Activated gamma-delta T cell treated with Interleukin-2 at 50 U/mL for 16 hours (primary cell): Measurements from ENCODE around the gene ZNF212.
"Not testable (repeated sequence)": the region's sequence is repeated elsewhere in the genome, so short reads cannot be mapped to it uniquely, and the experiment has no call there.

ENCODE experiments used
- DNase-seq: peaks from one replicate; pipeline ENCODE4 v3.0.0-alpha.2; 2020

Gene ZNF212

DNA sequence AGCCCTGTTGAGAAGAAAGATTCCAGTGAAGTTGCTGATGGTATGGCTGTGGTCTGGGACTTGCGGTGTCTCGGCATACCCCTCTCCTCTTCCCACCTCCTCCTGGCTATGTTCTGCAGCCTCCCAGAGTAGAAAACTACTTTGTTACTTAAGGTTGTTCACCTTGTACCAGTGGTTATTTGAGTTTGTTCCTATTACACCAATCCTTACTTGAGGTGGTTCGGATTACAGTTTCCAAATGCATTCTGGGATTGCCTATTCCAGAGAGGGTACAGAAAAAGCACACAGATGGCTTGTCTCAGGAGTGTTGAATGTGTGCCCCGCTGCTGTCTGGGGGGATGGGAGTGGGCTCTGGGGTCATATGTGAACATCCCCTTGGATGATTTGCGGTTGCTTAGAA is 15.7 kb downstream of the ZNF212 start:
- DNase-seq, result no peak

DNA sequence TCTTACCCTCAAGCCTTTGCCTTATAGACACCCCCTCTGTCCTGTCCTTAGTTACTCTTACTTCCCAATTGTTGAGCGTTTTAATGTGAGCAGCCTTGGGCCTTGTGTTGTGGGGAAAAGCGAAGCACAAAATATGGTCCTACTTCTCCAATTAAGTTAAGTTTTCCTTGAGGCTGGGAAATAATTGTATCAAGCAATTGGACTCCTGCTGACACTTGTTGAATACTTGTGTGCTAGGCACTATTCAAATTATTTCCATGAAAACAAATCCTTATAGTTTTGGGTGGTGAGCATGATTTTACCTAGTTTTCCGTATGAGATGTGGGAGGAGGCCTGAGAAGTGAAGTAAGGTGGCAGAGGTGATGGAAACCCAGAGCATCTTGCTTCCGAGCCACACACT is 17.1 kb downstream of the ZNF212 start:
- DNase-seq, result no peak

DNA sequence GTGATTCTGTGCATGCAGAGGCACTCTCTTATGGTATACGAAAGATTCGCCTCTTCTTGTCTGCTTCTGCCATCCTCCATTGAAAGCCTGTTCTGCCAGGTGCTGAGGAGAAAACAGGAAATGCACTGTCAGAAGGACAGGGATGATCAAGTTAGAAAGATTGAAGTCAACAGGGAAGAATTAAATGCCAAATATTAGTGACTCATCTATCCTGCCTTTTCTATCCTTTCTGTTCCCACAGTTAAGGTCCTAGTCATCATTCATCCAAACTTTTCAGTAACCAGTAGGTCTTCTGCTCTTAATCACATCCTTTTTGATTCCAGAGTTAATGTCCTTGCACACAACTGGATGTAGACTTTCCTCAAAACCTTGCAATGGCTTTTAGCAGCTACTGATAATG is 17.7 kb downstream of the ZNF212 start:
- no peak for DNase-seq

DNA sequence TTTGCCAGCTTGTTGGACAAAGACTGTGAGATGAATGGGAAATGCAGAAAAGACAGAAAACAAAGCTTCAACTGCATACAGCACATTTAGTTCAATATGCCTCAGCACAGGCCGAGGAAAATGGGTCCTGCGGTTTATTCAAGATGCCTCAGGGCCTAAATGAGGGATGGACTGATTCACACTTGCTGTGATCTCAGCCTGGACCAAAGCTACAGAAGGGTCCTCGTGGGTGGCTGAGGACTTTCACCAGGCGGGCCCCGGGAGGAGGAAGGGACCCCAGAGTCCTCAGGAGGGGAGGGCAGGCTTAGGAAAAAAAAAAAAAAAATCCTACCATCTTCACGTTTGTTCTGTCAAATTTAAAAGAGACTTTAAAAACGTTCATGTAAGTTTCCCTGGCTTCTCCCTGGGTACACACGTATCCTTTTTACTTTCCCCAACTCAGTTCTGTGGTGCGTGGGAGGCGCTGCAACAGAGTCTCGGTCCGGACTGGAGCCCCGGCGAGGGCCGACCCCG is 21.9 kb downstream of the ZNF212 start:
- no peak for DNase-seq

DNA sequence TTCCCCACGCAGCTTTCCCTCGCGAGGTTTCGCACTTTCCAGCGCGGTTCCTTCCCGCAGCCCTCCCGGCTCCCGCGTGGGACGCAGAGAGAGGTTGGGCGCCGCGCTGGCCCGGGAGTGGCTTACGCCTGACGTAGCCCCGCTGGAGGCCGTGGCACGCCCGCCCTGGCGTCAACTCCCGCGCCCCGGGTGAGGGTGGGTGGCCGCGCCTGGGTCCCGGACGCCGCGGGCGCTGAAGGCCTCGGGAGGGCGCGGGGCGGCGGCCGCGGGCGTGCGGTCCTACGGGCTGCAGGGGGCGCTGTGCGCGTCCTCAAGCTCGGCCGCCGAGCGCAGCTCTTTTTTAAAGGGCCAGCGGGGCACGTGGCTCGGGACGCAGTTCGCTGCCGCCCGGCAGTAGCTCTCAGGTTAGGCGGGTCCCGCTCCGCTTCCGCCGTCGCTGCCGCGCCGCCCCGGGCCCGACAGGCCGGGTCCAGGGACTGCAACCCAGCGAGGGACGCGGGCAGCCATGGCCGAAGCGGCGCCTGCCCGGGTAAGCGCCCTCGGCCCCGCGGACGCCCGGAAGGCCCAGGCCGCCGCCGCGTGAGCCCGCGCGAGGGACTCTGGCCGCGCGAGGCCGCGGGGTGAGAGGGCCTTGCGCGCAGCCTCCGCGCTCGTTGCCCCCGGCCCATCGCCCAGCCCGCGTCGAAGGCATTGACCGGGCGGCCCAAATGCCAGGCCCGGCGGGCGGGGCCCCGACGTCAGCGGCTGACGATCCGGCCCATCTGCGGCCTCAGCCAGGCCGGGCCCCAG is 22.6 kb downstream of the ZNF212 start, which contains the start of gene ZNF783:
ZNF783 (plus strand) TSS at position 368 of the 789 bp plus-strand sequence; CDS start at position 506, 138 bp downstream.
- peak; percentile 82 for DNase-seq

DNA sequence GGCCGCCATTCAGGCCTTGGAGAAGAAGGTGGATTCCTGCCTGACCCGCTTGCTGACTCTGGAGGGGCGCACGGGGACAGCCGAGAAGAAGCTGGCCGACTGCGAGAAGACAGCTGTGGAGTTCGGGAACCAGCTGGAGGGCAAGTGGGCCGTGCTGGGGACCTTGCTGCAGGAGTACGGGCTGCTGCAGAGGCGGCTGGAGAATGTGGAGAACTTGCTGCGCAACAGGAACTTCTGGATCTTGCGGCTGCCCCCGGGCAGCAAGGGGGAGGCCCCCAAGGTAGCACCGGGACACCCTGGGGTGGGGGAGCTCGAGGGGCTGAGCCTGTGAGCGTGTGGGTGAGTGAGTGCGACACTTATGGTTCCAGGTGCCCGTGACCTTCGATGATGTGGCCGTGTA is 27.0 kb downstream of the ZNF212 start:
- DNase-seq, result no peak

DNA sequence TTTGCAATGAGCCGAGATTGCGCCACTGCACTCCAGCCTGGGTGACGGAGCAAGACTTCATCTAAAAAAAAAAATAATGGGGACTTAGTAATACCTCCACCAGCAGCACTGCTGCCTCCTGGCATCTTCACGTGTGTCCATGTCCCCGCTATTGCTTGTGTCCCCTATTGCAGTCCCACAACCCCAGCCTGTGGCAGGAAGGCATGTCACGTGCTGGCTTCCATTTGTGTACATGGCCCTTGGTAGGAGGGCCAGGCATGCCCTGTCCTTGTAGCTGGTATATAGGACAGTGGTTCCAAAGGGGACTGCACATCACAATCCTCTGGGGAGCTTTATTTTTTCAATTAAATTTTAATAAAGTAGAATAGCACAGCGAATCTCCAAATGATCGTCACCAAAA is 28.3 kb downstream of the ZNF212 start:
- DNase-seq, result no peak

DNA sequence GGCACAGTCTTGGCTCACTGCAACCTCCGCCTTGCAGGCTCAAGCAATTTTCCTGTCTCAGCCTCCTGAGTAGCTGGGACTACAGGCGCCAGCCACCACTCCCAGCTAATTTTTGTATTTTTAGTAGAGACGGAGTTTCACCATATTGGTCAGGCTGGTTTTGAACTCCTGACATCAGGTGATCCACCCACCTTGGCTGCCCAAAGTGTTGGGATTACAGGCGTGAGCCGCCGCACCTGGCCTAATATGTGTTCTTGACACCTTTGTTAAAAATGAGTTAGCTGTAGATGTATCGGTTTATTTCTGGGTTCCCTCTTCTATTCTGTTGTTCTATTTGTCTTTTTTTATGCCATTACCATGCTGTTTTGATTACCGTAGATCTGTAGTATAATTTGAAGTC is 35.0 kb downstream of the ZNF212 start:
- not testable (repeated sequence) for DNase-seq

DNA sequence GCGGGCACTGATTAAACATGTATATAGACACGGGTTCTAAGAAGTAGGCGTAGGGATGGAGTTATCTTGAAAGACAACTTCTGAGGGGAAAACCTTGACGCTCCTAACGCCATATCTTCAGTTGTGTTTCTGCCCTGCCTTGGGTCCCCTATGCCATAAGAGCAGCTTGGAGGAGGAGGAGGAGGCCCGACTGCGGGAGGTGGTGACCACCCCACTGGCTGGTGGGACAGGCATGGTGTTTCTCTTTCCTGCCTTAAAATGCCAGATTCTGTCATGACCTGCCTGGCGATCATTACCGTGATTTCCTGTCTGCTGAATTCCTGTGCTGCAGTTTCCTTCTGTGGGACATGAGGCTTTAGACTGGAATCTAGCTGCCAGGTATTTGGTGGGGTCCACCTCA is 38.4 kb downstream of the ZNF212 start:
- DNase-seq, result no peak

DNA sequence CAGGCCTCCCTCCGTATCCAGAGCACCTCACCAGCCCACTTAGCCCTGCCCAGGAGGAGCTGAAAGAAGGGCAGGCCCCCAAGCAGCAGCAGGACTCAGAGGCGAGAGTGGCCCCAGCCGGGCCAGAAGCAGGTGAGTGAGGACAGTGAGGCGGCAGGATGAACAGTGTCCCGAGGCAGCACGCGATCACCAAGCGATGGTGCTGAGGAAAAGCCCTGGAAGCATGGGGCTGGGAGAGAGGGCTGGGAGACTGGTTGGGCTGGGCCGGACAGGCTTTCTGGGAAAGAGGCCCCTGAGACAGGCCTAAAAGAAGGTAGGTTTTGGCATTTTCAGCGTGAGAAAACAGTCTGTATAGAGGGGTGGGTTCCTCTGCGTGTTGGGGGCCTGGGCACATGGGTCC is 38.9 kb downstream of the ZNF212 start:
- DNase-seq, result no peak

DNA sequence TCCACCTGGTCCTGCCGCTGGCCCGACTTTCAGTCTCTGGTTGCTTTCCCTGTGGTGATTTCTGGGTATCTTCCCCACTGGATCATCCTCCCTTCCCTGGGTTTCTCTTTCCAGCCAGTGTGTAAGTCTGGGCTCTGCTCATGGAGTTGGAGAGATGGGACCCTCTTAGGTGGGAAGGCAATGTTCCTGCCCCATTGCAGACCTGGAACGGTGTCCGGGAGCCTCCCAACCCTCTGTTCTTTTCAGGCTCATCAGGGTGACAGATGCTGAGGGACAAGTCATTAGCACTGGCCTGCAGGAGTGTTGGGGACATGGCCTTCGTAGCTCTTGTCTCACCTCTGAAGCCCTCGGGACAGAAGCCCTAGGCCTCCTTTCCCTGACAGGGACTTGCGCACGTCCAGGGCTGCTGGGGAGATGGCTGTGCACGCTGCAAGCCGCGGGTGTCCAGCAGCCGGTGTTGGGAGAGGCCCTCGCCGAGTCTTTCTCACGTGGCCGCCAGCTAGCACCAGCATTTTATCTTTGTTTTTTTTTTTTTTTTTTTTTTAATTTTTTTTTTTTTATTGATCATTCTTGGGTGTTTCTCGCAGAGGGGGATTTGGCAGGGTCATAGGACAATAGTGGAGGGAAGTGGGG is 39.8 kb downstream of the ZNF212 start:
- DNase-seq, result no peak

DNA sequence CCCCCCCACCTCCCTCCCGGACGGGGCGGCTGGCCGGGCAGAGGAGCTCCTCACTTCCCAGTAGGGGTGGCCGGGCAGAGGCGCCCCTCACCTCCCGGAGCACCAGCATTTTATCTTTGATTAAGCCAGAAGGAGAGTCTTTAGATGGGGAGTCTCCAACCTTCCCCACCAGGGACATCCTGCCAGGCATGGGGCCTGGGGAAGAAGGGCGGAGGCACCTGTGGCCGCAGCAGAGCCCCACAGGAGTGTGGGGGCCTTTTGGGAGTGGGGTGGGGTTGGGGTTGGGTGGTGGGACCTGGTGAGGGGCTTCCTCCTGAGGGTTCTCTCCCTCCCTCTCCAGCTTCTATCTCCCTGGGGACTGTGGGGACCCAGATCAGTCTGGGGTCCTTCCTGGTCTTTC is 40.7 kb downstream of the ZNF212 start:
- DNase-seq, result no peak

DNA sequence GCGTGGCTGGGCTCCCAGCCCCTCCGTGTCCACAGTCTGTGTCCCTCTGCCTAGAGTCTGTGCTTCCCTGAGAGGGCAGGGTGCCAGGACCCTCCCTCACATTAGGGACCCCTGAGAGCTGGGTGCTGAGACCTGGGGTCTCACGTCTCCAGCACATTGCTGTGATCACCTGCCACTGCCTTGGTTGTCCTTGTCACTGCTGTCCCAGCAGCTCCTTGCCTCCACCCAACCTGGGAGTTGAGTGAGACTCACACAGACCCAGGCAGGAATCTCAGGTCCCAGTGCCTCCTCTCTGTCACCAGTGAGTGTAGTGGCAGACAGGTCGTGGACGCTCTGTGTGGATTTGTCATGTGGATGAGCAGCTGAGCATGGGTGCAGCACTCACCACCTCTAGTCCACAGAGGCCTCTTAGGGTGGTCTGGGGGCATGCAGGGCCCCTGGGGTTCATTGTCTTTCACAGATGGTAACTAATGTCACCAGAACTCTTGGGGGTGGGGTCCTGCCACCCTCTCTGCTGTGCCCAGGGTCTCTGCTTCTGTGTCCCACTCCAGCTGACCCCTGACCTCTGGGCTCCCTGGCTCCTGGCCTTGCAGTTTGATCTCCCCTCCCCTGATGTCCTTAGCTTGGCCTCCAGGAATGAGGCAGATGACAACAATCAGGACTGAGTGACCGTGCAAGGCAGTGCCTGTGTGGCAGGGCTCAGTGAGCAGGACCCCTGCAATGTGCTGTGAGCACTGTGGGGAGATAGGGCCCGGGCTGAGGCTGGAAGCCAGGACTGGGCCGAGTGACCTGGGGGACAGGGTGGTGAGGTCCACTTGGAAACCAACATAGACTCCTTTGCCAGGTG is 41.4 kb downstream of the ZNF212 start:
- no peak for DNase-seq

DNA sequence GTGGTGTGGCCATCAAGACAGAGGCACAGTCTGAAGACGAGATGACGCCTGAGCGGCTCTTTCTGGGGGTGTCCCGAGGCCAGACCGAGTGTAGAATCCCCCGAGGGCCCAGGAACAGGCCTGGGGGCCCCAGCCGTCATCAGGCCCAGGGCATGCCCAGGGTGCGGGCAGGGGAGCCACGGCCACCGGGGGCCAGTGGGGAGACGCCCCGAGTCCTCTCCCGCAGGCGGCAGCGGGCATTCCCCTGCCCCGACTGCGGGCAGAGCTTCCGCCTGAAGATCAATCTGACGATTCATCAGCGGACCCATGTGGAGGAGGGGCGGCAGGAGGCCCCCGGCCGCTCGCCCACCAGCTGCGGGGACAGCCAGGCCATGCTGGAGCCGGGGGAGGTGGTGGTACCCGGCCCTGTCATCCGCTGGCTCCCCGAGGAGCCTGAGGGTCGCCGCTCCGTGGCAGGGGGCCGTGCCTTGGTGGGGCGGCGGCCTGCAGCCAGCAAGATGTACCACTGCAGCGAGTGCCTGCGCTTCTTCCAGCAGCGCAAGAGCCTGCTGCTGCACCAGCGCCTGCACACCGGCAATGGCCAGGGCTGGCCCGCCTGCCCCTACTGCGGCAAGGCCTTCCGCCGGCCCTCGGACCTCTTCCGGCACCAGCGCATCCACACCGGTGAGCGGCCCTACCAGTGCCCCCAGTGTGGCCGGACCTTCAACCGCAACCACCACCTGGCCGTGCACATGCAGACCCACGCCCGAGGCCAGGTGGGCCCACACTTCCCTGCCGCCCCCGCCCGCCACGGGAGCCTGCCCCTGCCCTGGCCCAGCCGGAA is 42.3 kb downstream of the ZNF212 start:
- DNase-seq, result no peak

DNA sequence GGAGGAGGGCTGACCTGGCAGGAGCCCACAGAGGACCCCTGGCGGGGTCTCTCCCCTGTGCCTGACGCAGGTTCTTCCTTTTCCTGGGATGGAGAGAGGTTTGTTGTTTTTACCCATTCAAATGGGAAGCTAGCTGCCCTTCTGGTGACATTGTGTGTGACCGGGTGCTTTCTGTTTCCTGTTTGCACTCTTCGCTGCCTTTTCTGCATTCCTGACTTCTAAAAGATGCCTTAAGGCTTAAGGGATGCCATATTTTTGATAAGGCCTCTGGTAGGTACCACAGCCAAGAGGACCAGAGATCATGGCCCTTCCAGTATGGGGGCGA is 42.8 kb downstream of the ZNF212 start:
- DNase-seq, result no peak

DNA sequence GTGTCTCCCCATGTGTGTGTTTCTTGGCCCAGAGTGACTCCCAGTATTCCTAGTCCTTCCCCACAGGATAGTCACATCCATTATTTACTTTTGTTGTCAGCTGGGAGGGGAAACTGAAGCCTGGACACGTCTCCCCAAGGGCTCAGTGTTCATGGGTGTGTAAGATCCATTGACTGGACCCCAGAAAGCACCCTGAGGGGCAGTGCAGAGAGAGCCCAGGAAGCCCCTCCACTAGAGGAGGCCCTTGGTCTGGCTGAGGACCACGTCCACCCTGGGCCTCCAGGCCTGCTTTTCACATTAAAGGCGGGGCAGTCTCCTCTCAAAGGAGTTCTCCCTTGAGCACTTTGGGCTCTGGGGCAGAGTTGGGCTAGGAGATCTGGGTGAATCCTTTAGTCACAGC is 43.9 kb downstream of the ZNF212 start:
- no peak for DNase-seq

DNA sequence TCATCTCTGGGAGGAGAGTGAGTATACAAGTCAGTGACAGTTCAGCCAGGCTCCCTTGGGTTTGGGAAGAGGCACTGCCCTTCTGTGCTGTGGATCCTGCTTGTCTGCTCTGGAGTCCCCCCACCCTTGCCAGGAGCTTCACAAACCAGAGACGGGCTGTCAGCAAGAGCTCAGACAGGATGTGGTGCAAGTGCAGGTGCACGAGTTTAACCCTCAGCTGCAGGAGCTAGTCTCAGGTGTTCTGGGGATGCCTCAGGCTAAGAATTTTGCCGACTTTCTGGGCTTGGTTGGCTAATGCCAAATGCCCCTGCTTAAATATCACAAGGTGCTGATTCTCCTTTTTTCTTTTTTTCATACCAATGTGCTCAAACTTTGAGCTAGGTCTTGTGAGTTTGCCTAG is 44.9 kb downstream of the ZNF212 start:
- DNase-seq, result peak; percentile 42

DNA sequence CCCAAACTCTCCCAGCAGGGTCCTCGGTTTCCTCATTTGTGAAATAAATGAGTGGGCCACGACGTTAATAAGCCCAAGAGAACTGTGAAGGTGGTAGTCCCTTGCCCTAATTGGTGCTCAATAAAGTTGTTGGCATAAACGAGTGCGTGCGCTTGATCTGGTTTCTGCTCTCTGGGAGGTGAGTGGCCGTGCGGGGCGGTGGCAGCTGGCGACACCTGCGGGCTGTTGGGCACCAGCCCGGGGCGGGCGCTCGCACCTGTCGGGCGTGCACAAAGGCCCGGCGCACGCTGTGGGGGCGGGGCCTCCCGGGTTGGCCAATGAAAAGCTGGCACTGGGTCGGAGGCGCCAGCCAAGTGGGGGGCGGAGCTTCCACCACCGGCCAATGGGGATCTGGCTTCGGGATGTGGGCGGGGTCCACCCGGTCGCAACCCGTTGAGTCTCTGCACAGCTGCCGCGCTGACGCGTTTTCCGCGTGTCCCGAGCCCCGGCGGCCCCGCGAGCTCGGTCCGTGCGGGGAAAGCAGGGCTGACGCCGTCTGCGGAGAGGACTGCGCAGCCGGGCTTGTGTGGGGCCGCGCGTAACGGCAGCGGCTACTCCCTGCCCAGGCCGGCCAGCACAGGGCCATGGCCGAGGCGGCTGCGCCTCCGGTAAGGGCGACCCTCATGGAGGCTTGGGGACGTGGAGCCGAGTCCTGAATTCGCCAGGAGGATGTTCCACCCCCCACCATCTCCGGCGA is 45.6 kb downstream of the ZNF212 start:
- peak; percentile 98 for DNase-seq

DNA sequence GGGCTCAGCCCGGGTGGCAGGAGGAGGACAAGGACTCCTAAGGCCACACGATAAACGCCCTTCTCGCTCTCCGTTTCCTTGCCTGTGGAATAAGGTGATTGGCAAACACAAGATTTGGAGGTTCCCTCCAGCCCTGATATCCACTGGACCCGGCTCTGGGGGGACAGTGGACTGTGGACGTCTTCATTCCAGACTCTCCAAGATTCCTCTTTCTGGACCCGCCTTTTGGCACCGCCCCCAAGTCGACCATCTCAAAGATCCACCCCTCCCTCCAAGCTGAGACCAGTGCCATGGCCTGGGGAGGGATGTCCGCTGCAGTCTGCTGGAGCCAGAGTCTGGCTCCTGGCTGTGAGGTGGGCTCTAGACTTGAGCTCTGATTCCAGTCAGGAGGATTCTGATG is 46.2 kb downstream of the ZNF212 start:
- no peak for DNase-seq

DNA sequence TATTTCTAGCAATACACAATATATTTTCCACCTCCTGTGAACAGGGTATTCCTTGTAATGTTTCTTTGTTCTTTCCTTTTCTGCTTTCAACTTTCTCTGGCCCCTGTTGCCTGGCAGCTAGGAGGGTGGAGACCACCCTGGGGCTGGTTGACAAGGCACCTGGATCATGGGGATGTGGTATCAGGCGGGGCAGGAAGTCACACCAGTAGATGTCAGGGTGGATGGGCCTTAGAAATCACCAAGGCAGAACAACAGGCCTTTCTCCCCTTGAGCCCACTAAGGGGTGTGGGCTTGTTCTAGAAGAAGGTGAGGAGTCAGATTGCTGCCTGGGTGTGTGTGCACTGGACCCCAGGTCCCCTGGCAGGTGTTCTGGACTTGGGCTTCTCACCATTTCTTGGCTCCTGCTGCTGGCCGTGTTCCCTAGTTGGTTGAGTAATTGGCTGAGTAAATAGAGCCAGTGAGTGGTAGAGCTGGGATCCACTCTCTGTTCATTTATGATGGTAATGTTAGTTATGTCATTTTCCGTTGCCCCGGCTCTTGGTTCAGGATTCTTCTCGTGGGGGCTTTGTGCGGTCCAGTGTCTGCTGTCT is 47.5 kb downstream of the ZNF212 start:
- DNase-seq, result no peak

DNA sequence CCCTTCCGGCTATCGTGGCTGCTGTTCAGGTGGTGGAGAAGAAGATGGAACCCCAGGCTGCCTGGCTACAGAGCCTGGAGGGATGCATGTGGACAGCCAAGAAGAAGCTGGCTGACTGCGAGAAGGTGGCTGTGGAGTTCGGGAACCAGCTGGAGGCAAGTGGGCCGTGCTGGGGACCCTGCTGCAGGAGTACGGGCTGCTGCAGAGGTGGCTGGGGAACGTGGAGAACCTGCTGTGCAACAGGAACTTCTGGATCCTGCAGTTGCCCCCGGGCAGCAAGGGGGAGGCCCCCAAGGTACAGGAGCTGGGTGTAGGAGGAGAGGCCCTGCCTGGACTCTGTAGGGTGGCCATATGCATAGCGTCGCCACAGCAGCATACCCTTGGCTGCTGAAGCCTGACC is 48.2 kb downstream of the ZNF212 start:
- DNase-seq, result no peak

DNA sequence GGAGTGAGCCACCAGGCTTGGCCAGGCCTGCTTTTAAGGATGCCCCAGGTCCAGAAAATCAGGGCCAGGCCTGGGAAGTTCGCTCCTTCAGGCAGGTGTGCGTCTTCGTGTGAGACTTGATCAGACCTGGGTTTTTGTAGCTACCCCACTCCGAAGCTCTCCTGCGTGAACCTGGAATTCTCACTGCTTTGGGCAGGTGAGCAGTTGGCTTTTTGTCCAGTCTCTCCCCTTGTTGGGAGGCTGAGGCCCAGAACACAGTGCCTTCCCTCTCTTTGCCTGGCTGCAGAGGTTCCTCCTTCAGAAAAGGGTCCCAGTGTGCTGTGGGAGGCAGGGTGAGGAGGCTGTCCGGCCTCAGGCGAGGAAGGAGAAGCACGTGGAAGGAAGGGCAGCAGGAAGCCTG is 49.8 kb downstream of the ZNF212 start:
- DNase-seq, result no peak
